HL-60 (cell line): ENCODE data around the gene RIOK1.

ENCODE experiments used
- DNase-seq, 2 experiments: peaks; one replicate each; pipeline ENCODE4 v3.0.0-alpha.2; 2010 to 2020; ENCODE audit warnings: low read depth in 1 of 2, low spot score in 1 of 2
- H3K27ac ChIP-seq: fragments of 250-450 bp; sonication (Bioruptor Pico); replicated peaks from 2 replicates; pipeline ENCODE4 v1.5.1; 2020; ENCODE audit warnings: mild to moderate bottlenecking, moderate library complexity
- H3K27me3 ChIP-seq: fragments of 250-450 bp; sonication (Bioruptor Pico); 2 replicates; pipeline ENCODE4 v1.5.1; 2021; ENCODE audit warnings: mild to moderate bottlenecking, moderate library complexity; ENCODE audit not compliant: insufficient read depth, poor library complexity, severe bottlenecking
- H3K4me3 ChIP-seq: replicated peaks from 2 replicates; pipeline ENCODE4 v1.5.1; 2011; ENCODE audit warnings: mild to moderate bottlenecking, control low read depth, low read length; ENCODE audit not compliant: insufficient read depth
- GABPA ChIP-seq: IDR thresholded peaks from 2 replicates; pipeline ENCODE4 v1.6.1; 2012; ENCODE audit warnings: low read depth
- POLR2AphosphoS5 ChIP-seq: IDR thresholded peaks from 2 replicates; pipeline ENCODE4 v1.6.1; 2012; ENCODE audit warnings: low read depth
- SPI1 ChIP-seq: IDR thresholded peaks from 2 replicates; pipeline ENCODE4 v1.6.1; 2012; ENCODE audit warnings: low read depth, mild to moderate bottlenecking, borderline replicate concordance
- TF ChIP-seq, protein P1 (sequence below): IDR thresholded peaks from one replicate; pipeline ENCODE4 v1.5.1; 2011; ENCODE audit warnings: low read length, control low read depth, inconsistent platforms; ENCODE audit not compliant: insufficient read depth
- TF ChIP-seq, protein P2 (sequence below): IDR thresholded peaks from 2 replicates; pipeline ENCODE4 v1.6.1; 2012; ENCODE audit warnings: low read depth; ENCODE audit not compliant: insufficient replicate concordance

The RIOK1 gene

DNA sequence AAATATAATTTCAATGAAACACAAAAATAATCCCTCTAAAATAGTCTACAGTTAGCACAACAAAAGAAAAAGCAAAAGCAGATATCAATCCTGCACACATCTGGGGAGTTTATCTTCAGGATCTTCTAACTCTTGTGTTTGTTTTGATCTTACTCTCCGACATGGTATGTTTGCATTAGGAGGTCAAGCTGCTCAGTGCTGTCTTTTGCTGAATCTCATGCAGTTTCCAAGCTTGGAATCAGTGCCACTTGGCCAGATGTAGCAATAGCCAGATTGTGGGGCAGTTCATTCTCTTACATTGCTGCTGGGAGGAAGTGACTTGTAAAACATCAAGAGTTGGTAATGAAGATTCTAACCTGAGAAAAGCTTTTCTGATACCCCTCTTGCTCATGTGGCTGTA lies 29.5 kb downstream of the RIOK1 start:
- Histone ChIP-seq H3K4me3 (no peak overlapping the region), H3K27me3 (no peaks in the 10 kb centered on the region), H3K27ac (no peak overlapping the region)
- TF ChIP-seq SPI1, result no peak
- no peak for TF ChIP-seq POLR2AphosphoS5
- TF ChIP-seq, protein P1, sequence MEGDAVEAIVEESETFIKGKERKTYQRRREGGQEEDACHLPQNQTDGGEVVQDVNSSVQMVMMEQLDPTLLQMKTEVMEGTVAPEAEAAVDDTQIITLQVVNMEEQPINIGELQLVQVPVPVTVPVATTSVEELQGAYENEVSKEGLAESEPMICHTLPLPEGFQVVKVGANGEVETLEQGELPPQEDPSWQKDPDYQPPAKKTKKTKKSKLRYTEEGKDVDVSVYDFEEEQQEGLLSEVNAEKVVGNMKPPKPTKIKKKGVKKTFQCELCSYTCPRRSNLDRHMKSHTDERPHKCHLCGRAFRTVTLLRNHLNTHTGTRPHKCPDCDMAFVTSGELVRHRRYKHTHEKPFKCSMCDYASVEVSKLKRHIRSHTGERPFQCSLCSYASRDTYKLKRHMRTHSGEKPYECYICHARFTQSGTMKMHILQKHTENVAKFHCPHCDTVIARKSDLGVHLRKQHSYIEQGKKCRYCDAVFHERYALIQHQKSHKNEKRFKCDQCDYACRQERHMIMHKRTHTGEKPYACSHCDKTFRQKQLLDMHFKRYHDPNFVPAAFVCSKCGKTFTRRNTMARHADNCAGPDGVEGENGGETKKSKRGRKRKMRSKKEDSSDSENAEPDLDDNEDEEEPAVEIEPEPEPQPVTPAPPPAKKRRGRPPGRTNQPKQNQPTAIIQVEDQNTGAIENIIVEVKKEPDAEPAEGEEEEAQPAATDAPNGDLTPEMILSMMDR, result no peak
- TF ChIP-seq, protein P2, sequence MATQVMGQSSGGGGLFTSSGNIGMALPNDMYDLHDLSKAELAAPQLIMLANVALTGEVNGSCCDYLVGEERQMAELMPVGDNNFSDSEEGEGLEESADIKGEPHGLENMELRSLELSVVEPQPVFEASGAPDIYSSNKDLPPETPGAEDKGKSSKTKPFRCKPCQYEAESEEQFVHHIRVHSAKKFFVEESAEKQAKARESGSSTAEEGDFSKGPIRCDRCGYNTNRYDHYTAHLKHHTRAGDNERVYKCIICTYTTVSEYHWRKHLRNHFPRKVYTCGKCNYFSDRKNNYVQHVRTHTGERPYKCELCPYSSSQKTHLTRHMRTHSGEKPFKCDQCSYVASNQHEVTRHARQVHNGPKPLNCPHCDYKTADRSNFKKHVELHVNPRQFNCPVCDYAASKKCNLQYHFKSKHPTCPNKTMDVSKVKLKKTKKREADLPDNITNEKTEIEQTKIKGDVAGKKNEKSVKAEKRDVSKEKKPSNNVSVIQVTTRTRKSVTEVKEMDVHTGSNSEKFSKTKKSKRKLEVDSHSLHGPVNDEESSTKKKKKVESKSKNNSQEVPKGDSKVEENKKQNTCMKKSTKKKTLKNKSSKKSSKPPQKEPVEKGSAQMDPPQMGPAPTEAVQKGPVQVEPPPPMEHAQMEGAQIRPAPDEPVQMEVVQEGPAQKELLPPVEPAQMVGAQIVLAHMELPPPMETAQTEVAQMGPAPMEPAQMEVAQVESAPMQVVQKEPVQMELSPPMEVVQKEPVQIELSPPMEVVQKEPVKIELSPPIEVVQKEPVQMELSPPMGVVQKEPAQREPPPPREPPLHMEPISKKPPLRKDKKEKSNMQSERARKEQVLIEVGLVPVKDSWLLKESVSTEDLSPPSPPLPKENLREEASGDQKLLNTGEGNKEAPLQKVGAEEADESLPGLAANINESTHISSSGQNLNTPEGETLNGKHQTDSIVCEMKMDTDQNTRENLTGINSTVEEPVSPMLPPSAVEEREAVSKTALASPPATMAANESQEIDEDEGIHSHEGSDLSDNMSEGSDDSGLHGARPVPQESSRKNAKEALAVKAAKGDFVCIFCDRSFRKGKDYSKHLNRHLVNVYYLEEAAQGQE, result no peak
- TF ChIP-seq GABPA, result no peak
- DNase-seq, result no peak

DNA sequence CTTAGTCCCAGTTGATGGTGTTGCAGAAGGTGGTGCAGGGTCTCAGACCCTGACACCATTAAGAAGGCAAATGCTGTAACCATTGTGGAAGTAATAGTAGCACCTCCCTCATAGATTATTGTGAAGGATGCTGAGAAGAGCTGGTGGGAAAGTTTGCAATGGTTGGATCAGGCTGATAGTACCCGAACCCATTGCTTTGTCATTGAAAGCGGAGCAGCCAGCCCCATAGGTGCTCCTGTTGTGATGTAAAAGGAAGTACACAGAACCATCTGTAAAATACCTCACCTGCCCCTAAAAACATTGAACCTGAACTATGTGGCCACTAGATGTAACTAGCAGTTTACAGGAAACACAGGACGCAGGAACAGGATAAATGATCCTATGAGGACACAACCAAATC lies 31.5 kb downstream of the RIOK1 start:
- DNase-seq, result no peak
- no peak overlapping the region for H3K27ac ChIP-seq
- H3K4me3 ChIP-seq, result no peak overlapping the region
- no peak for TF ChIP-seq GABPA
- no peak for TF ChIP-seq POLR2AphosphoS5
- TF ChIP-seq, protein P2, result no peak
- TF ChIP-seq SPI1, result no peak
- TF ChIP-seq, protein P1, result no peak
- no peaks in the 10 kb centered on the region for H3K27me3 ChIP-seq

DNA sequence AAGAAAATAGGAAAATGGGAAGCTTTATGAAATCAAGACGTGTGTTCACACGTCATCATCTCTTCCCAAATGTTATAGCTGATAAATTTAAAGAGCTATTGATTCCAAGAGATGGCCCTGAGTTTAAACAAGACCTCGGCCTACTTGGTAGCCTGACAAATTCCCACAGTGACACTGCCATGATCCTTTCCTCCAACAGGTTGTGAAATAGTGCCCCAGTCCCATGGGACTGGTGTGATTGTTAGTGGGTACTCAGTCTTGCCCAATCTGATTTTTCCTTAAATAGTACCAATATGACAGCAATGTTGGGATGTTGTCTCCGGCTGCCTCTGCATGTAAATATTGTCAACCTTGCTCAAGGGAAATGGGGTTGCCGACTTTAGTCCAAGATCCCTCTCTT lies 34.5 kb downstream of the RIOK1 start:
- no peak for DNase-seq
- no peak overlapping the region for H3K4me3 ChIP-seq
- no peaks in the 10 kb centered on the region for H3K27me3 ChIP-seq
- H3K27ac ChIP-seq, result no peak overlapping the region
- TF ChIP-seq SPI1, result no peak
- TF ChIP-seq, protein P2, result no peak
- no peak for TF ChIP-seq GABPA
- no peak for TF ChIP-seq POLR2AphosphoS5
